ENCODE measurements around the gene DTYMK. TPM values are rescaled to one million over a fixed set of nuclear protein-coding genes. Genes with fewer than 3 reads are reported as not detected.

DTYMK gene
- total RNA-seq, 1 experiment from 2014 or later = 52.0 TPM

DNA sequence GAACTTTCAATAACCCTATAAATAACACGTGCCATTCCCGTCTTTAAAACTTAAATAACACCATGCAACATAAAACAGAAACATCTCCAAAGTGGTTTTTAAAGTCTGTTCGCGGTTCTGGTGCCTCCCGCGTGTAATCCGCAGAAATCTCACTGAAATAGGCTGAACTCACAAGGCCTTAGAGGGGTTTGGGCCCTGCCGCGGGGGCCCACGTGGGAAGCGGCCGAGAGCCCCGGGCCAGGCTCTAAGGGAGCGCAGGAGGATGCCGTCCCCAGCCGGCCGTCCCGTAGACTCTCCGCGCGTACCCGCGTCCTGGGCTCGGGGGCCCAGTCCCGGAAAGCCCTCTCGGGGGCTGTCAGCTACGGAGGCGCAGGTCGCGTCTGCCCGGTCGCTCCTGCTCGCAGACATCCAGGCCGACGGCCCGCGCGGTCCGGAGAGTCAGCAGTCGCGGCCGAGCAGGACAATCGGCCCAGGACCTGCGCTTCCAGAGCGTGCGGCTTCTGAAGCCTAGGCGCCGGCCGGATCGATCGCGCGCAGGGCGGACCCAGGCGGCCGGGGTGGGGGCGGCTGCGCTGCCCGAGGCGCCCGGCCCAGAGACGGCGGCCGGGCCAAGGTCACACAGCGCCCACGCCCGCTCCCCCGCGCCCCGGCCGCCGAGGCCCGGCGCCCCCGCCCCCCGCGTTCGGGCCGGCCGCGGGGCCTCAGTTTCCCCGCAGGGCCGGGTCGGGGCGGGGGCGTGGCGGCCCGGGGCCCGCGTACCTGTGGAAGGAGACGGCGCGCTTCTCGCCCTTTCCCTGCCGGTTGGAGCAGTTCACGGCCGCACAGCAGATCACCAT lies 50.2 kb downstream of the DTYMK start:
- peak; percentile 24 for DNase-seq (ENCODE audit: low spot score)
- in situ Hi-C loops (cut with HindIII; ENCODE audit: low sequenced_read_pairs) = no loop called here

DNA sequence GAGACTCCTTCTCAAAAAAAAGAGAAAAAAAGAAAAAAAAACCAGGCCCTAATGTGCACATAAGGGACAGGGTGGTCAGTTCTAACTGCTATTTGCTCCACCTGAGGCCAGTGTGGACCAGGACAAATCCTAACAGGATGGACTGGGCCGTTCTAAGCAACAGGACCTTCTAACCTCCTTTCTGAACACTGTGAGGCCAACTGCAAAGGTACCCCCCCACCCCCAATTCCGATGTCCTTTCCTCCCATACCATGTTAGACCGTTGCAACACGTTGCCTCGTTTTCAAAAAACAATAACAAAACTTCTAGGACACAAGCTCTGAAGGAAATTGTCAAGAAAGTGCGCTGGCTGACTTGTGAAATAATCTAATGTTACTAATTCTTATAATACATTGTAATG lies 50.9 kb downstream of the DTYMK start:
- DNase-seq (ENCODE audit: low spot score) = no peak
- in situ Hi-C loops (cut with HindIII; ENCODE audit: low sequenced_read_pairs) = no loop called here

DNA sequence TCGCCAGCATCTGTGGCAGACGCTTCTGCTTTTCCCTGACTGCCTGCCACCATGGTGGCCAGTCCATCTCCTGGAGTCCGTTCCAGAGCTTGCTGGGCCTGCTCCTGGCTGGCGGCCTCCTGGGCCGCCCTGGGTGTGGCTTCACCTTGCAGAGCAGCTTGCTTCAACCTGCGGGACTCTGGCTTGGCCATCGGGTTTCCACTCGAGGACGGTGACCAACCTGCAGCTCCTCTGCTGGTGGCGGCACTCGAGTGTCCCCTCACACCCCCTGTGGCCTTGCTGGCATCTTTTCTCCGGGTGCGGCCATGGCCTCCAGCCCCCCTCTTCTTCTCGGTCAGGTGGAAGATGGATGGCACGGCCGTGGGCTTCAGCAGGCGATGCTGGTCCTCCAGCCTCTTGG lies 53.1 kb downstream of the DTYMK start:
- no peak for DNase-seq (ENCODE audit: low spot score)

GRCh38 chr2:241632478-241633325 lies 53.9 kb downstream of the DTYMK start:
- no peak for DNase-seq (ENCODE audit: low spot score)
- in situ Hi-C loops (cut with HindIII; ENCODE audit: low sequenced_read_pairs) = no loop called here

More for the DNA sequence above, 53.1 kb downstream of the DTYMK start:
- in situ Hi-C loops (cut with HindIII; ENCODE audit: low sequenced_read_pairs) = no loop called here

DNA sequence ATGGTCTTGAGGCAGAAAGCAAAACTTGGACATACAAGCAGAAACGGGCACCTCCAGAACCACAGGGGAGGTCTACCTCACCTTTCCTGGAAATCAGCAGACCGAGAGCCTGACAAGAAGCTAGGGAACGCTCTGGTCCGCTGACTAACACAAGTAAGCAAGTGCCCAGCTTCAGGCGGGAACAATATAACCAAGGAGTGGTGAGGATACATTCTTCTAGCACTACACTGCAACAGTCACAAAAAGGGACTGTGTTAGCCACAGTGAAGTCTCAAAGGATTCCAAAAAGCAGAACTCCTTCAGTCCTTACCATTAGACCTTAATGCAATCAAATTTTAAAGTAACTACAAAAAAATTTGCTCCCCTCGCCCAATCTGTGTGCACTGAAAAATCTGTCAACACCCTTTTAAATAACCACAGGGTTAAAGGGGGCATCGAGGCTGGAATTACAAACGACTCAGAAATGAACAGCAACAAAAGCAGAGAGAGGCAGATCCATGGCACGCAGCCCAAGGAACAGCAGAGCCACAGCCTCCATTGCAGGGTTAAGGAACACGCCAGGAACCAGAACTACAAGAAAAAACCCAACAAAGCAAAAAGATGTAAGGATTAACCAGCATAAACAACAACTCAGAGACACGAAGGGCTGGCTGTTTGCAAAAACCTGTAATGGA lies 56.7 kb downstream of the DTYMK start:
- DNase-seq (ENCODE audit: low spot score) = no peak
- in situ Hi-C loops (cut with HindIII; ENCODE audit: low sequenced_read_pairs) = no loop called here

GRCh38 chr2:241627675-241628074 lies 58.9 kb downstream of the DTYMK start:
- DNase-seq (ENCODE audit: low spot score) = no peak
- in situ Hi-C loops (cut with HindIII; ENCODE audit: low sequenced_read_pairs) = no loop called here

Other genes with a start within 250 kb of the DTYMK start
- gene STK25, start 178.2 kb downstream of the DTYMK start, total RNA-seq (2014; rRNA removed; shearing (Covaris generic)) = 299 and 330 TPM in 2 replicates
- 26.9 and 36.3 TPM in 2 replicates for gene BOK, start 128.1 kb downstream of the DTYMK start, total RNA-seq (2014; rRNA removed; shearing (Covaris generic))
- gene THAP4, start 49.7 kb downstream of the DTYMK start, total RNA-seq (2014; rRNA removed; shearing (Covaris generic)) = 85.0 and 86.2 TPM in 2 replicates
- gene ATG4B, start 49.1 kb downstream of the DTYMK start, total RNA-seq (2014; rRNA removed; shearing (Covaris generic)) = 71.2 and 118 TPM in 2 replicates
- gene ING5, start 15.2 kb upstream of the DTYMK start, total RNA-seq (2014; rRNA removed; shearing (Covaris generic)) = 21.6 and 65.8 TPM in 2 replicates
- gene D2HGDH, start 47.8 kb upstream of the DTYMK start, total RNA-seq (2014; rRNA removed; shearing (Covaris generic)) = 48.4 and 50.7 TPM in 2 replicates
- gene GAL3ST2, start 90.0 kb upstream of the DTYMK start, total RNA-seq (2014; rRNA removed; shearing (Covaris generic)) = not detected in 2 replicates
- not detected in 2 replicates for gene NEU4, start 122.4 kb upstream of the DTYMK start, total RNA-seq (2014; rRNA removed; shearing (Covaris generic))
- gene PDCD1, start 172.1 kb upstream of the DTYMK start, total RNA-seq (2014; rRNA removed; shearing (Covaris generic)) = 0.62 TPM in 1 of 2 replicates, not detected in the other
- not detected in 2 replicates for gene RTP5, start 182.9 kb upstream of the DTYMK start, total RNA-seq (2014; rRNA removed; shearing (Covaris generic))

Measured in G401 (cell line).